Epidermal melanocyte (primary cell): ENCODE data around the gene SNCG.
"Not testable (repeated sequence)": the region's sequence is repeated elsewhere in the genome, so short reads cannot be mapped to it uniquely, and the experiment has no call there.

ENCODE experiments used
- DNase-seq: peaks from one replicate; pipeline ENCODE4 v3.0.0; 2011; ENCODE audit warnings: low spot score; ENCODE audit not compliant: insufficient read length

SNCG gene

DNA sequence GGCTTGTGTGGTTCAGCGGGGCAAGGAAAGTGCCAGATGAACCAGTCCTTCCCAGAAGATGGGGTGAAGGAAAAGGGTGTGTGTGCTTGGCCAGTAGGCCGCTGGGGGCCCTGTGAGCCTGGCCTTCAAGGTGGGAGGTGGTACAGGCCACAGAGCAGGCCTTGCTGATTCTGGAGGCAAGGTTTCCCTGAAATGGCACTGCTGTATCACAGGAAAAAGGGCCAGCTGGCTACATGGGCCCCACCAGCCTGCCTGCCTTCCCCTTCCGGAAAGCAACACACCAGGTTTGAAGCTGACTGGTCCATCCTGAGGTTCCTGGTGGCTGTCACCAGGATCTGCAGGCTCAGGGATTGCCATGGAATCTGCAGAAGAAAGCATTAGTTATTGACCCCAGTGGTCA, 13.5 kb upstream of the SNCG start:
- no peak for DNase-seq

GRCh38 chr10:86945361-86946212, 12.8 kb upstream of the SNCG start:
- no peak for DNase-seq

DNA sequence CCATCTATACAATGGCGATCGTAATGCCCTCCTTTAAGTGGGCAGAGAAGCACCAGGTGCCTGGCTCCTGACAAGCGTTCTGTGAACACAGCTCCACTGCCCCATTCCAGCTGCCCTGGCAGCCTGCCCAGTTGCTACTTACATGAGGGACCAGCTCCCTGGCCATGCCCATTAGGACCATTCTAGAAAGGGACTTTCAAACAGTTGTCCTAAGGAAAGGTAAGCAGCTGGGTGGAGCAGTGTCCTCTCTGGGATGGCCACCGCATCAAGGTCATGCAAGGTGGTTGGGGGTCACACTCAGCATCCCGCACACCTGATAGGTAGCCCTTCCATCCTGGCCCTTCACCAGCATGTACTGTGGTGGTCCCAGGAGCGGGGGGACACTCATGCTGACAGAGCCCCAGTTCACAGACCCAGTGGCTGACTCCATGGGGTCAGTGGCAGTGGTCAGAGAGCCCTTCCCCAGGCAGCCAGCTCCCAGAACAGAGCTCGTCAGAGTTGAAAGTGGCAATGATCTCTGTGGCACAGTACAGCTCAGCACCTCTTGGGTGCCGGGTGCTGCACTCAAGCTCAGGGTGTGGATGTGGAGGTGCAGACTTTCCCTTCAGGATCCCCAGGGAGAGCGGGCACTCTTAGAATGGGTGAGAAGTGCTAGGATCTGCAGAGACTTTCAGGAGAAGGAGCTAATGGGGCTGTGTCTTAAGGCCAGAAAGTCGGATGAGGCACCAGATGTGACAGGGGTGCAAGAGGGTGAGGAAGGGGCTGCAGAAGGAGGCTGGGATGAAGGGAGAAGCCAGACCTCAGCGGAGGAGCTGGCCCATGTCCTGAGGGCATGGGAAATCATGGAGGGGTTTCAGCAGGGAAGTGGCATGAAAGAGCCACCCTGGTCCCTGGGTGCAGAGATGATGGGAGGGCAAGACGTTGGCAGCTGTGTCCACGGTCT, 11.9 kb upstream of the SNCG start:
- DNase-seq, result no peak

DNA sequence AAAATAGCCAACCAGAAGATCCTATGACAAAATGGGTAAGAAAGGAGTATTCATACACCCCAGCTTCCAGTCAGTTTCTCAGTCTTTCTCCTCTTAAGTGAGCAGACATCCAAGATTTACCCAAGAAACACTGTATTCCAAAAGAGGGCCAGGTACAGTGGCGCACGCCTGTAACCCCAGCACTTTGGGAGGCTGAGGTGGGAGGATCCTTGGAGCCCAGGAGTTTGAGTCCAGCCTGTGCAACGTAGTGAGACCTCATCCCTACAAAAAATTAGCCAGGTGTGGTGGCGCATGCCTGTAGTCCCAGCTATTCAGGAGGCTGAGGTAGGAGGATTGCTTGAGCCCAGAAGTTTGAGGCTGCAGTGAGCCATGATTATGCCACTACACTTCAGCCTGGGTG, 10.6 kb upstream of the SNCG start:
- DNase-seq, result not testable (repeated sequence)

GRCh38 chr10:86950349-86950748, 8.1 kb upstream of the SNCG start:
- no peak for DNase-seq

DNA sequence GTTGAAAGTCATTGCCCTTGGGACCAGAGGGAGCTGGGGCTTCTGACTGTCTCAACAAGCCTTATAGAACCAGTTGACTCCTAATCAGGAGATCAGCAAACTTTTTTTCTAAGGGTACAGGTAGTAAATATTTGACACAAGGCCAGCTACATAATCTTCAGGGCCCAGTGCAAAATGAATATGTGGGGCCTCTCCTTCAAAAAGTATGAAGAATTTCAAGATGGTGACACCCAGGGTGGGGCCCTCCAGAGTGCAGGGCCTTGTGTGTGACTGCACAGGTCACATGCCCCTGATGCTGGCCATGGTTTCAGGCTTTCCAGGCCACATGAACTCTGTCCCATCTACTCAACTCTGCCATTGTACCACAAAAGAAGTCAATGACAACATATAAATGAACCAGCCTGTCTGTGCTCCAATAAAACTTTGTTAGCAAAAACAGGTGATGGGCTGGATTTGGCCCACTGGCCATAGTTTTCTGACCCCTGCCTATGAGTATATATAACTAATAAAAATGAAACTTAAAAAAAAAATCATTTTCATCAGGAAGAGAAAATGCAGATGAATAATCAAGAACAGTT, 7.1 kb upstream of the SNCG start:
- DNase-seq, result no peak

GRCh38 chr10:86952106-86952505, 6.3 kb upstream of the SNCG start:
- no peak for DNase-seq

DNA sequence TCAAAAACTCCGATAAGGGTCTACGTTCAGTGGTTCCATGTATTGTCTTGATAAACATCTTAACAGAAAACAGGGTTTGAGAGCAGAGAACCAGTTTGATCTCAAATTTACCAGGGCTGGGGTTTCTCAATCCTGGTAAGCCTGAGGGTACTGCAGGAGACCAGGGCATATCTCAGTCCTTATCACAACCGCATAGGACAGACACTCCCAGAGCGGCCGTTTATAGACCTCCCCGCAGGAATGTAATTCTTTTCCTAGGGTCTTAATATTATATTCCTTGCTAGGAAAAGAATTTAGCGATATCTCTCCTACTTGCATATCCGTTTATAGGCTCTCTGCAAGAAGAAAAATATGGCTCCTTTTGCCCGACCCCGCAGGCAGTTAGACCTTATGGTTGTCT, 5.7 kb upstream of the SNCG start:
- DNase-seq, result not testable (repeated sequence)

- no peak for DNase-seq
Measured at GRCh38 chr10:86953747-86954680, 4.4 kb upstream of the SNCG start.

DNA sequence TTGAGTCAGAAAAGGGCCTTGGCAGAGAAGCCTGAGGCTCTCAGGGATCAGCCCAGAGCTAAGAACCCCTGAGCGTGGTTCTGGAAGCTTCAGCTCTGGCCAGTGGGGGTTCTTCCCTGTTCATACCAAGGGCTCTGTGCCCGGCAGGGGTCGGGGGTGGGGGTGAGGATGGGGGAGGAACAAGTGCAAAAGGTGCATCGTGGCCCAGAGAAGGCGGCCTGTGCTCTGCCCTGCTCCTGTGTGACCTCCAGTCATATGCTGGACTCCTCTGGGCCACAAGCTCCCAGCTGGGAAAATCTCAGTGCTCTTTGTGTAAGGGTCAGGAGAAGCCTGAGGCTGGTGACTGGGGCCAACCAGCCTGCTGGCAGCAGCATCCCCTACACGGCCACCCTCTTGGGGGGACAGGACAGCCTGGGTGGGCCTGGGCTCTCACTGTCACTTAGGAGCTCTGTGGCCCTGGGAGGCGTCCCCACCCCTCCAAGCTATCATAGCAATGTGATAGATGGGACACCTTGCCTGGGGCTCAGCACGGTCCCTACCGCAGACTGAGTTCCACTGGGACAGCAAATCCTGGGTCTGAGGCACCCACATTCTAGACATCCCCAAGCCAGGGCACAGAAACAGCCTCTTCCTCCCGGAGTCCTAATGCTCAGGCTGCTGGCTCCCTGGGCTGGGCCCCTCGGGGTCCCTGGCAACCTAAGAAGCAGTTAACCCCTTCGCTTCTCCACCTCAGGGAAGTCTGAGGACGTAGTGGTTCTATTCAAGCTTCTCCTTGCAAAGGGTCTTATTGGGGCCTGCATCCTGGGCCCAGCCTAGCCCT, 3.5 kb upstream of the SNCG start:
- no peak for DNase-seq

- DNase-seq, result no peak
Measured at GRCh38 chr10:86955501-86956194, 2.8 kb upstream of the SNCG start.

DNA sequence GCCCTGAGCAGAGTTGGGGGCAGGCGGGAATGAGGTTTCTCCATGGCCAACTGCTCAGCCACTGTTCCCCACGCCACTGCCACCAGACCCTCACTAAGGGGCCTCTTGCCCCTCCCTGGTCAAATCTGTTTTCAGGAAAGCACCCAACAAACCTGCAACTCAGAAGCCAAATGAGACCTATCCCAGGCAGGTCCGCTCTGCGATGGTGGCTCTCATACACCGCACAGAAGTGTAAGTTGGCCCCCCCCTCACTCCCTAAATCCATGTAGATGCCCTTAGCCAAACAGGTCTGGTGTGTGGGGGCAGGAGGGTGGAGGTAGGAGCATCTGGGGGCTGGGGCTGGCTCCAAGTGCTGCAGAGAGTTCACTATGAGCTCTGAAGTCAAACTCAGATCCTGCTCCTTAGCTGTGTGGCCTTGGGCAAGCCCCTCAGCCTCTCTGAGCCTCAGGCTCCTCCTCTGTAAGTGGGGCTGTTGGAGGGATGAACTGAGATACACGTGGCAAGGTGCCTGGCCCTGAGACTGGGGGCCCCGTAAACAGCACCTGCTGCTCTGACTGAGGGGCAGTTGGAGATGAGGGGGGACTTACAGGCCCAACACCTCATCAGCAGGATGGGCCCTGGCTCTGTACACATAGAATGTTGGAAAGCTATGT, 2.1 kb upstream of the SNCG start:
- no peak for DNase-seq

DNA sequence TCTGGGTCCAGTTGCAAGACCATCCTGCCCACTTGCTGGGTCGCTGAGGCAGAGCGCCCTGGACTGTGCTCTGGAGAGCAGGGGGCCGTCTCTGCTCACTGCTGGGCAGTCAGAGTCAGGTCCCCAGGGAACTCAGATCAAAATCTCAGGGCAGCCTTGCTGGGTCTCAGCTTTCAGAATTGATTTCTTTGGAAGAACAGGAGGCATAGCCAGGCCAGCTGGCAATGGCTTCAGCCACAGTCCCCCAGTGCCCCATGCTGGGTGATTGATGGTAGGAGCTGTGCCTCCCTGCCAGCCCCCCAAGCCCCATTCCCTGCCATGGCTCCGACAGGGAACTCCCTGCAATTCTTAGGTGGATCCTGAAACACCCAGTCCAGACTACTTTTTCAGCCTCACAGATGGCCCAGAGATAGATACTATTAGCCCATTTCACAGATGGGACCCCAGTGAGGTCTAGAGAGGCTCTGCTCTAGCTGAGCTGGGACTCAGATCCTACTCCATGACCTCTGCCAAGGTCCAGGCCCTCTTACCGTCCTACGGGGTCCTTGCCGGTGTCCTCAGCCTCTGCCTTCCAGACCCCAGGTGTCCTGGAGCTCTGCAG, 1.5 kb upstream of the SNCG start:
- DNase-seq, result no peak

DNA sequence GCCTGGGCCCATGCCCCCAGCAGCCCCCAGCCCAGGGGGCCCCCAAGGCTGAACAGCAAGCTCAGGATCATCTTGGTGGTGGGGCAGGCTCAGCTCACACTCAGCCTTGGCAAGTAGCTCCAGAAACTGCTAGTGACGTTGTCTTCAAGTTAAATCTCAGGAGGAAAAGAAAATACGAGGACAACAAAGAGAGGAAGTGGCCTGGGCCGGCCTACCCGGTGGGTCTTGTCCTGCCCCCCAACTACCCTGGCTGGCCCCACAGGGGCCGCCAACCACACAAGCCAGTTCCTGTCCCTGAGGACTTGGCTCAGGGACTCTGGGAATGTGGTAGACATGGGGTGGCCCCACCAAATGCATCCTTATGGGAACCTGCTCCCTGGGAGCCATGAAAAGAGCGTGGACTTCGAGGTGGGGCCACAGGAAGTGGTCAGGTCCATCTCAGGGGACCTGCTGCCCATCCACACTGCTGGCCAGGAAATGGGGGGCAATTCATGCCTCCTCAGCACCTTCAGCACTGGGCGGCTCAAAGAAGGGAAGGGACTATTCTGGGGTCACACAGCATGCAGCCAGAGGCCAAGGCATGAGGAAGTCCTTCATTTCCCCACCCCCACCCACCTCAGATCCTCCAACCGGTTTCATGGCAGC, 806 bp upstream of the SNCG start, which contains the start of gene MMRN2:
MMRN2 (minus strand) TSS at position 145 of the 645 bp plus-strand sequence; CDS start at position 71, 74 bp downstream.
- DNase-seq, result no peak

DNA sequence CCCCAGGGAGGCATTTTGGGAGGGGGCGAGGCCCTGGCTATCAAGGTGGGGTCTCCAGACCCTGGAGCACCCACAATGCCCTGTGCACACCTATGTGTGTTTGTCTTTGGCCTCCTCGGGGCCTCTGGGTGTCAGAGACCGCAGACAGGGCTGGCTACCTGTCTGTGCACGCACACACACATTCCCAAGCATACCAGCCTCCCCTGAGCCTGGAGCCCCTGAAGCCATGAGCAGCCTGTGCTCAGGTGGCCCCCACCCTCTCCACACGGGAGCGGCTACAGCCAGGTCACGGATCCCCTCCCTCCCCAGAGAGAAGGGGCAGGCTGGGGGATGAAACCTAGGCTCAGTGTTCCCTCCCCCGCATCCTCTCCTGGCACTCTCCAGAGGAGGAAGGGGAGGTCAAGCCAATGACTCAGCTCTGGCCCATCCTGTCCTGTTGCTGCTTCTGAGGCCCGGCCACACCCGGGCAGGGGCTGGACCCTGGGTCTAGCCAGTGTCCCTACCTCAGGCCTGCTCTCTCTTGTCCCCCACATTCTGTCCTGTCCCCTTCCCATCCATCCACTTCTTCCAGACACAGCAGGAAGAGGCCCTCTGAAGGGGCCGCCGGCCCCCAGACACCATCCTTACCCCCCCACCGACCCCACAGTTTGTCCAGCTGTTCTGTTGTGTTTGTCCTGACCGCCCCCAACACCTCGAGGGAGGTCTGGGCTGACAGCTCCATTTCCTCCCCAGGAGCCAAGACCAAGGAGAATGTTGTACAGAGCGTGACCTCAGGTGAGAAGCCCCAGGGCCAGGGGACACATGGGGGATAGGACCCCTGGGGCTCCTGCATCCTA, 720 bp downstream of the SNCG start:
- no peak for DNase-seq

DNA sequence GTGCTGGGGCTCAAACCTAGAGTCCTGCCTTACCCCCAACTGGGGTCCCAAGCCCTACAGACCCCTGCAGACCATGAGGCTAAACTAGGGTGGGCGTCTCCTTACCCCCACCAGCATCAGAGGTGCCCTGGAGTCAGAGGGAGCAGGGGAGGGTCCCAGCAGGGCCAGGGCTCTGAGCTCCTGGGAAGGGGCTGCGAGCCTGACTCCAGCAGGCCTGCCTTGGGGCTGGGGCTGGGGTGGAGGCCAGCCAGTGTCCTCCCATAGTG, 1.3 kb downstream of the SNCG start:
- no peak for DNase-seq
